Fibroblast of lung (primary cell): ENCODE data around the gene DYNLT4. TPM values are rescaled to one million over a fixed set of nuclear protein-coding genes. Genes with fewer than 3 reads are reported as not detected.
"Not testable (repeated sequence)": the region's sequence is repeated elsewhere in the genome, so short reads cannot be mapped to it uniquely, and the experiment has no call there.

Experiments used
- DNase-seq, 2 donors: peaks; one replicate each; pipeline versions ENCODE4 v3.0.0 to v3.0.0-alpha.2; 2010; ENCODE audit warnings: low read depth in 2 of 2
- H2AFZ ChIP-seq: 2 replicates; pipeline ENCODE4 v1.5.1; 2012; ENCODE audit warnings: low read length, control low read depth, inconsistent platforms
- H3K27ac ChIP-seq: 2 replicates; pipeline ENCODE4 v1.5.1; 2011; ENCODE audit warnings: low read length, control low read depth; ENCODE audit not compliant: insufficient read depth
- H3K27me3 ChIP-seq: 2 replicates; pipeline ENCODE4 v1.5.1; 2011; ENCODE audit warnings: mild to moderate bottlenecking, low read length; ENCODE audit not compliant: control insufficient read depth, insufficient read depth
- H3K36me3 ChIP-seq: 2 replicates; pipeline ENCODE4 v1.5.1; 2011; ENCODE audit warnings: low read length; ENCODE audit not compliant: control insufficient read depth, insufficient read depth
- H3K4me1 ChIP-seq: 2 replicates; pipeline ENCODE4 v1.5.1; 2011; ENCODE audit warnings: low read length; ENCODE audit not compliant: control insufficient read depth, insufficient read depth; ENCODE audit errors: extremely low read depth
- H3K4me2 ChIP-seq: 2 replicates; pipeline ENCODE4 v1.5.1; 2011; ENCODE audit warnings: low read length, control low read depth; ENCODE audit not compliant: insufficient read depth; ENCODE audit errors: extremely low read depth
- H3K4me3 ChIP-seq, 4 experiments: fragments of 200-600 bp in 1 of 4; sonication (generic) in 1 of 4; replicated peaks in 1 of 4; 2 replicates each; pipeline ENCODE4 v1.5.1; 2011 to 2016; ENCODE audit warnings: low read length in 4 of 4, low read depth in 3 of 4, mild to moderate bottlenecking in 3 of 4, control low read depth in 2 of 4, inconsistent platforms in 1 of 4, mixed read lengths in 1 of 4; ENCODE audit not compliant: insufficient read depth in 1 of 4; ENCODE audit errors: control extremely low read depth in 1 of 4
- H3K79me2 ChIP-seq: 2 replicates; pipeline ENCODE4 v1.5.1; 2012; ENCODE audit warnings: mild to moderate bottlenecking, low read length, inconsistent platforms; ENCODE audit not compliant: control insufficient read depth, insufficient read depth
- H3K9ac ChIP-seq: 2 replicates; pipeline ENCODE4 v1.5.1; 2011; ENCODE audit warnings: mild to moderate bottlenecking, low read length, control low read depth; ENCODE audit not compliant: insufficient read depth
- H3K9me3 ChIP-seq: 2 replicates; pipeline ENCODE4 v1.5.1; 2012; ENCODE audit warnings: low read depth, low read length; ENCODE audit not compliant: control insufficient read depth, insufficient read depth
- H4K20me1 ChIP-seq: 2 replicates; pipeline ENCODE4 v1.5.1; 2011; ENCODE audit warnings: low read length; ENCODE audit not compliant: control insufficient read depth, insufficient read depth; ENCODE audit errors: extremely low read depth
- EZH2 ChIP-seq: IDR thresholded peaks from 2 replicates; pipeline ENCODE4 v1.5.1; 2012; ENCODE audit warnings: low read length, control low read depth, mild to moderate bottlenecking; ENCODE audit errors: missing control alignments
- polyA plus RNA-seq, 2 donors: library from polyadenylated mRNA; depleted of rRNA in 1 of 2; stranded (reverse) in 1 of 2; unstranded in 1 of 2; fragments of >200 nt; gene quantifications; 2 replicates each; pipeline ENCODE4 v1.2.1, GENCODE V29; 2011 to 2012; ENCODE audit warnings: missing spikeins in 1 of 2
- total RNA-seq: library from RNA; depleted of rRNA; stranded (reverse); fragments of >200 nt; gene quantifications from 2 replicates; pipeline ENCODE4 v1.2.1, GENCODE V29; 2014
- TF ChIP-seq, protein P1 (sequence below), 2 donors: IDR thresholded peaks in 1 of 2; conservative IDR thresholded peaks in 1 of 2; 1 replicate in 1 of 2; 2 replicates in 1 of 2; pipeline ENCODE4 v1.5.1; 2011 to 2012; ENCODE audit warnings: low read length in 2 of 2, control low read depth in 1 of 2, inconsistent platforms in 1 of 2, low read depth in 1 of 2, mild to moderate bottlenecking in 1 of 2

Gene DYNLT4
- total and polyA plus RNA-seq, 2 donors (not counting 1 experiment from before 2014, with no cell fraction given) = 0.66 TPM; not detected in 1

DNA sequence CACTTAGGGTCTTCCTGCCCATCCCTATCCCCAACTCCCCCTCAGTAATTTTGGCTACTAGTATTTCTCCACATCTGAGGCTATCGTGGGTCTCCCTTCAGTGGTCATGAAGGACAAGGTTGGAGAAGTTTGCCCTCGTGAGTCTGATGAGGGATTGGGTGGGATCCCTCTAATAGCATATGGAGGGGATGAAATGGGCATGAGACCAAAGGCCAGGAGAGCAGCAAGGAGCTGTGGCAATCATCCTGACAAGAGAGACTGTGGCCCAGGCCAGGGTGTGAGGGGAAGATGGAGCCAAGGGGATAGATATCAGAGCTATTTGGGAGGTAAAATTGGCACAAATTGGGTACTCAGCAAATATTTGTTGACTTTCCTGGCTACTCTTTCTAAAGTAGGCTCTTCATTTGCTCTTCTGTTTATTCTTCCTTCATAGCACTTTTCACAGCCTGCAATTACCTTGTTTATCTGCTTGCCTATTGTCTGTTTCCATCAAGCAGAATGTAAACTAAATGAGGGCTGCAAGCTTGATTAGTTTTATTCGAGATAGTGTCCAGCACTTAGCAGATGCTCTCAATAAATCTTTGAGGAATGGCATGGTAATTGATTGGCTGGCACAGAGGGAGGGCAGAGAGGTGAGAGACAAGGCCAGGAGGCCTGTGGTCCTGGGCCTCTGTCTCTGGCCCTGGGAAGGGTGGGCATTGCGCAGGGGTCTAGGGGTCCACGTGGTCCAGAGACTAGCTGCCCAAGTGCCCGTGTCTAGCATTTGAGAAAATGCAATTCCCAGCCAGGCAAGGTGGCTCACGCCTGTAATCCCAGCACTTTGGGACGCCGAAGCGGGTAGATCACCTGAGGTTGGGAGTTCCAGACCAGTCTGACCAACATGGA is 8.4 kb downstream of the DYNLT4 start:
- Histone ChIP-seq H3K36me3 (peaks cover 17% of the 10 kb centered on the region), H2AFZ (no peak overlapping the region), H3K4me1 (peaks cover 17% of the 10 kb centered on the region), H3K9me3 (no peaks in the 10 kb centered on the region), H3K4me3 (no peak overlapping the region), H3K9ac (no peak overlapping the region), H3K79me2 (peaks cover 32% of the 10 kb centered on the region), H3K4me2 (no peak overlapping the region), H3K27me3 (no peaks in the 10 kb centered on the region), H3K27ac (no peak overlapping the region), H4K20me1 (no peaks in the 10 kb centered on the region)
- TF ChIP-seq, protein P1, sequence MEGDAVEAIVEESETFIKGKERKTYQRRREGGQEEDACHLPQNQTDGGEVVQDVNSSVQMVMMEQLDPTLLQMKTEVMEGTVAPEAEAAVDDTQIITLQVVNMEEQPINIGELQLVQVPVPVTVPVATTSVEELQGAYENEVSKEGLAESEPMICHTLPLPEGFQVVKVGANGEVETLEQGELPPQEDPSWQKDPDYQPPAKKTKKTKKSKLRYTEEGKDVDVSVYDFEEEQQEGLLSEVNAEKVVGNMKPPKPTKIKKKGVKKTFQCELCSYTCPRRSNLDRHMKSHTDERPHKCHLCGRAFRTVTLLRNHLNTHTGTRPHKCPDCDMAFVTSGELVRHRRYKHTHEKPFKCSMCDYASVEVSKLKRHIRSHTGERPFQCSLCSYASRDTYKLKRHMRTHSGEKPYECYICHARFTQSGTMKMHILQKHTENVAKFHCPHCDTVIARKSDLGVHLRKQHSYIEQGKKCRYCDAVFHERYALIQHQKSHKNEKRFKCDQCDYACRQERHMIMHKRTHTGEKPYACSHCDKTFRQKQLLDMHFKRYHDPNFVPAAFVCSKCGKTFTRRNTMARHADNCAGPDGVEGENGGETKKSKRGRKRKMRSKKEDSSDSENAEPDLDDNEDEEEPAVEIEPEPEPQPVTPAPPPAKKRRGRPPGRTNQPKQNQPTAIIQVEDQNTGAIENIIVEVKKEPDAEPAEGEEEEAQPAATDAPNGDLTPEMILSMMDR (conservative IDR thresholded peaks at IDR 0.05 in 1 of 2, IDR thresholded peaks at IDR 0.05 in 1 of 2; ENCODE audit: low read depth in 1 of 2, low read length in 2 of 2) = no peak
- TF ChIP-seq EZH2 = no peak
- DNase-seq = no peak

DNA sequence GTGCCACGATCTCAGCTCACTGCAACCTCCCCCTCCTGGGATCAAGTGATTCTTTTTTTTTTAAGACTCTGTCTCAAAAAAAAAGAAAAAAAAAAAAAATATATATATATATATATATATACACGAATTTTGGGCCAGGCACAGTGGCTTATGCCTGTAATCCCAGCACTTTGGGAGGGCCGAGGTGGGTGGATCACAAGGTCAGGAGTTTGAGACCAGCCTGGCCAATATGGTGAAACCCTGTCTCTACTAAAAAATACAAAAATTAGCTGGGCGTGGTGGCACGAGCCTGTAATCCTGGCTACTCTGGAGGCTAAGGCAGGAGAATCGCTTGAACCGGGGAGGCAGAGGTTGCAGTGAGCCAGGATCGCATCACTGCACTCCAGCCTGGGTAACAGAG is 9.3 kb downstream of the DYNLT4 start:
- not testable (repeated sequence) for H3K36me3 ChIP-seq, H3K9me3 ChIP-seq, H4K20me1 ChIP-seq, DNase-seq, H2AFZ ChIP-seq, H3K27me3 ChIP-seq, H3K9ac ChIP-seq, H3K4me3 ChIP-seq, H3K4me2 ChIP-seq, H3K27ac ChIP-seq
- peaks cover 24% of the 10 kb centered on the region for H3K79me2 ChIP-seq
- H3K4me1 ChIP-seq = peaks cover 11% of the 10 kb centered on the region

GRCh38 chr1:44792736-44793502 is 14.2 kb downstream of the DYNLT4 start:
- H3K9ac ChIP-seq = no peak overlapping the region
- H3K9me3 ChIP-seq = no peaks in the 10 kb centered on the region
- H4K20me1 ChIP-seq = no peaks in the 10 kb centered on the region
- no peak for DNase-seq
- H2AFZ ChIP-seq = no peak overlapping the region
- H3K4me3 ChIP-seq = no peak overlapping the region
- H3K79me2 ChIP-seq = no peaks in the 10 kb centered on the region
- H3K36me3 ChIP-seq = no peaks in the 10 kb centered on the region
- H3K27me3 ChIP-seq = no peaks in the 10 kb centered on the region
- TF ChIP-seq EZH2 = no peak
- TF ChIP-seq, protein P1 (conservative IDR thresholded peaks at IDR 0.05 in 1 of 2, IDR thresholded peaks at IDR 0.05 in 1 of 2; ENCODE audit: low read depth in 1 of 2, low read length in 2 of 2) = no peak
- no peaks in the 10 kb centered on the region for H3K4me1 ChIP-seq
- no peak overlapping the region for H3K27ac ChIP-seq
- no peak overlapping the region for H3K4me2 ChIP-seq
